Karpas-422 (cell line): ENCODE data around the gene ALG8. TPM values are rescaled to one million over a fixed set of nuclear protein-coding genes. Genes with fewer than 3 reads are reported as not detected.

Source experiments
- DNase-seq: peaks from one replicate; pipeline ENCODE4 v3.0.0-alpha.2; 2015
- H2AFZ ChIP-seq: fragments of 200-600 bp; sonication (generic); 2 replicates; pipeline ENCODE4 v1.6.1; 2014; ENCODE audit warnings: antibody characterized with exemption, low read length, mixed read lengths
- H3K27ac ChIP-seq: fragments of 200-600 bp; sonication (generic); 2 replicates; pipeline ENCODE4 v1.5.1; 2014; ENCODE audit warnings: mild to moderate bottlenecking, low read length, moderate library complexity
- H3K27me3 ChIP-seq: fragments of 200-600 bp; sonication (generic); 2 replicates; pipeline ENCODE4 v1.6.1; 2014; ENCODE audit warnings: low read length, mixed read lengths
- H3K36me3 ChIP-seq: fragments of 200-600 bp; sonication (generic); 2 replicates; pipeline ENCODE4 v1.6.1; 2014; ENCODE audit warnings: low read length, mixed read lengths; ENCODE audit not compliant: insufficient read depth
- H3K4me1 ChIP-seq: fragments of 200-600 bp; sonication (generic); 2 replicates; pipeline ENCODE4 v1.6.1; 2014; ENCODE audit warnings: mild to moderate bottlenecking, low read length, mixed read lengths
- H3K4me2 ChIP-seq: fragments of 200-600 bp; sonication (generic); 2 replicates; pipeline ENCODE4 v1.6.1; 2014; ENCODE audit warnings: low read length, low read depth, mild to moderate bottlenecking; ENCODE audit not compliant: poor library complexity, severe bottlenecking
- H3K4me3 ChIP-seq: fragments of 200-600 bp; sonication (generic); 2 replicates; pipeline ENCODE4 v1.5.1; 2014; ENCODE audit warnings: mild to moderate bottlenecking, antibody characterized with exemption, low read length, mixed read lengths
- H3K79me2 ChIP-seq: fragments of 200-600 bp; sonication (generic); 2 replicates; pipeline ENCODE4 v1.6.1; 2014; ENCODE audit warnings: mild to moderate bottlenecking, low read length, mixed read lengths
- H3K9ac ChIP-seq: fragments of 200-600 bp; sonication (generic); 2 replicates; pipeline ENCODE4 v1.6.0; 2014; ENCODE audit warnings: low read length
- H3K9me2 ChIP-seq: fragments of 200-600 bp; sonication (generic), shearing (Covaris generic); replicated peaks from 2 replicates; pipeline ENCODE4 v1.6.0; 2014; ENCODE audit warnings: mild to moderate bottlenecking, low read length, moderate library complexity; ENCODE audit not compliant: insufficient read depth
- H3K9me3 ChIP-seq: fragments of 300-700, 200-600 bp; sonication (generic); 2 replicates; pipeline ENCODE4 v1.6.1; 2014; ENCODE audit warnings: low read length, mixed read lengths
- H4K20me1 ChIP-seq: fragments of 200-600 bp; sonication (generic); 2 replicates; pipeline ENCODE4 v1.6.1; 2014; ENCODE audit warnings: mild to moderate bottlenecking, antibody characterized with exemption, low read length, low read depth; ENCODE audit not compliant: insufficient read depth
- total RNA-seq: library from RNA; depleted of rRNA; stranded (reverse); fragments of >200 nt; shearing (Covaris generic); gene quantifications from 2 replicates; pipeline ENCODE4 v1.2.3, GENCODE V29; 2014; ENCODE audit warnings: low replicate concordance

ALG8 gene
- total RNA-seq, 1 experiment from 2014 or later: 71.0 TPM

DNA sequence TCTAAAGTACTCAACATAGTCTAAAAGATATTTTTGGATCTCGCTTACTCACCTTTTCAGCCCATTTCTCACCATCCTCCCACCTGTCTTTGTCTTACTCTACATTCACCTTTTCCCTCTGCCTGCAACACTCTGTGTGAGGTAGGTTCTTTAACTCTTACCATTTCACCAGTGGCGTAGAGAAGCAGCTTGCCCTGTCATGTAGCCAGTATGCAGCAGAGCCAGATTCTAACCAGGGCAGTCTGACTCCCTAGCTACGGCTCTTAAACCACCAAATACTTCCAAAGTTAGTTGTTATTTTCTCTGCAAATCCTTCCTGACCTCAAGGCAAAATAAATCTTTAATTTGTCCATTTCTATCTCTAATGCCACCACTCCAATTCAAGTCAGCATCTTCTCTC, 7.5 kb downstream of the ALG8 start:
- Histone ChIP-seq H3K9me2 (no peaks in the 10 kb centered on the region), H3K9ac (no peak overlapping the region), H3K79me2 (peaks cover 53% of the 10 kb centered on the region), H3K9me3 (no peaks in the 10 kb centered on the region), H3K36me3 (peaks cover 3% of the 10 kb centered on the region; the same call in 1 of the 2 replicates), H3K27me3 (no peaks in the 10 kb centered on the region), H4K20me1 (no peaks in the 10 kb centered on the region), H3K27ac (no peak overlapping the region), H2AFZ (no peak overlapping the region), H3K4me3 (no peak overlapping the region), H3K4me2 (no peak overlapping the region), H3K4me1 (no peaks in the 10 kb centered on the region)
- DNase-seq: no peak

DNA sequence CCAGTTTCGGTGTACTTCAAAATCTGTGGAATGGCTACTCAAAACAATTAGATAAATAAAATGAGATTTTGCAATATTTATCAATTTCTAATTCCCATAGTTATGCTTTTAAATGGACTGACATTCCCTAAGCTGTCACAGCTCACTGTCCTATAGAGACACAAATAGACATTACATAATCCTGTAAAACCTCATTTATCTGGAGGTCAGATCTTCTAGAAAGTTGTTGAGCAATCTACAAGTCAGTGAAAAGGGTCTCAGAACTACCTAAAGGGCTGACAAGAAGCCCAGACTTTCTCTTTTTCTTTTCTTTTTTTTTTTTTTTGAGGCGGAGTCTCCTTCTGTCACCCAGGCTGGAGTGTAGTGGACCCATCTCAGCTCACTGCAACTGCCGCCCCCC, 12.0 kb downstream of the ALG8 start:
- Histone ChIP-seq H3K9me3 (no peaks in the 10 kb centered on the region), H3K79me2 (peaks cover 26% of the 10 kb centered on the region), H3K4me3 (no peak overlapping the region), H3K27me3 (no peaks in the 10 kb centered on the region), H2AFZ (no peak overlapping the region), H3K36me3 (peaks cover 8% of the 10 kb centered on the region), H3K9ac (no peak overlapping the region), H3K4me1 (no peaks in the 10 kb centered on the region), H3K27ac (no peak overlapping the region), H3K4me2 (no peak overlapping the region), H4K20me1 (no peaks in the 10 kb centered on the region), H3K9me2 (no peaks in the 10 kb centered on the region)
- no peak for DNase-seq

DNA sequence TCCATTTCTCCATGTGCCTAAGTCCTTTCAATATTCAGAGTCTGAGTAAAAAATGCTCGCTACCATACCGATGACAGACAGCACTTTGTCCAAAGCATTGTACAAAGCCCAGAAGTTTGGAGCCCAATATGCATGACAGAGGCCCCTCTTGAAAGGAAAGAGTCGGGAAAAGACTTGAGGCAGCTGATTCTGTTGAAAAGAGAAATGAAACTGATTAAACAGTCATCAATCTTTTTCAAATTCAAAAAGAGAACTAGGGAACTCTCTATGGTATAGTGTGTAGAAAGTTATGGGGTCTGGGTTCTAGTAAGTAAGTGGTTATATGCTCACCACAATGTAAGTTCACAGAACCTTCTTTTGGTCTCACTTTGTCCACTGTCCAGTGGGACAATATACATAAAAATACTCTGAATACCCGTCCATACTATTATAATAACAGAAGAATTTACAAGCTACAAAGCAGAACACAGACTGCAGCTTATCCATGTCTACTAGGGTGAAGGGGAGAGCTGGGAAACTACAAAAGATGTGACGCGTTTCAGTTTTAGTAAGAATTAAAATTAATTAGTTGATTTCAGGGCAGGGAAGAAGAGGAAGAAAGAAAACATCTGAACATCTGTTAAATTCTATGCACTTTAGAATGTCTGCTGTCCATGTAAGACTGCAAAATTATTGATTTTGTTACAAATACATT, 26.7 kb downstream of the ALG8 start:
- Histone ChIP-seq H4K20me1 (no peaks in the 10 kb centered on the region), H3K4me2 (no peak overlapping the region), H3K36me3 (peaks cover 40% of the 10 kb centered on the region), H3K4me1 (peaks cover 11% of the 10 kb centered on the region), H3K4me3 (no peak overlapping the region), H3K27me3 (no peaks in the 10 kb centered on the region), H2AFZ (no peak overlapping the region), H3K9ac (no peak overlapping the region), H3K79me2 (no peaks in the 10 kb centered on the region), H3K9me3 (no peaks in the 10 kb centered on the region), H3K27ac (peak overlapping the region; percentile 8; the same call in 1 of the 2 replicates), H3K9me2 (no peaks in the 10 kb centered on the region)
- no peak for DNase-seq

DNA sequence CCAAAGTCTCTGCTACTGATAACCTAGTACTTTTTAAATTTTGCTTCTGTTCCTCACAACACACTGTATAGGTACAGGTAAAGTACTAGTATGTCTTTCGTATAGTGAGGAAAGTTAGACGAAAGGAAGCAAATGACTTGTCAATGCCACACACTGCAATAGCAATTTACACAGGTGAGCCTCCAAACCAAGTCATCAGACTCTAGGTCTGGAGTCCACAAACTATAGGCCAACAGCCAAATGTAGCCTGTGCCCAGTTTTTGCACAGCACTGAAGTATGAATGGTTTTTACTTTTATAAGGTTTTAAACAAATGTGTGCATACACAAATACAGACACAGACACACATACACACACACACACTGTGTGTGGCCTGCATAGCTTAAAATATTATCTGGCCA, 28.1 kb downstream of the ALG8 start:
- no peaks in the 10 kb centered on the region for H3K9me2 ChIP-seq
- no peak overlapping the region for H3K4me2 ChIP-seq
- no peaks in the 10 kb centered on the region for H4K20me1 ChIP-seq
- H2AFZ ChIP-seq: no peak overlapping the region
- H3K79me2 ChIP-seq: no peaks in the 10 kb centered on the region
- H3K27ac ChIP-seq: no peak overlapping the region
- H3K36me3 ChIP-seq: peaks cover 44% of the 10 kb centered on the region
- H3K4me3 ChIP-seq: no peak overlapping the region
- H3K9me3 ChIP-seq: no peaks in the 10 kb centered on the region
- H3K4me1 ChIP-seq: peaks cover 11% of the 10 kb centered on the region
- no peak overlapping the region for H3K9ac ChIP-seq
- H3K27me3 ChIP-seq: no peaks in the 10 kb centered on the region
- DNase-seq: no peak

DNA sequence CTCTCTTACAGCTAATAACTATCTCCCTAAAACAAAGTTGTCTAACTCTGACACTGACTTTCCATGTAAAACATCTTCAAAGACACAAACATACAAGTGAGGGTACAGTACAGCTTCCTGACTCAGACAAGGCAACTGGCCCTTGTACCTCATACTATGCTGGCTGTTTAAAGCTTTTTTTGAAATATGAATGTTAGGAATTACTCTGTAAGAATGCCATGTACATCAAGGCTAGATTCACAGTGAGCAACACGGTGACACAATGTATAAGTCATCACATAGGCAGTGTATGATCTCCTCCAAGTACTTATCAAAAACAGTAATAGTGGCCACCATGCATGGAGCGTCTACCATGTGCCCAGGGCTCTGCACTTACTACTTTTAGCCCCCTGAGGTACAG, 28.6 kb downstream of the ALG8 start:
- DNase-seq: no peak
- Histone ChIP-seq H2AFZ (no peak overlapping the region), H3K4me2 (no peak overlapping the region), H3K79me2 (no peaks in the 10 kb centered on the region), H3K9ac (no peak overlapping the region), H3K4me3 (no peak overlapping the region), H3K36me3 (peaks cover 44% of the 10 kb centered on the region), H4K20me1 (no peaks in the 10 kb centered on the region), H3K9me3 (no peaks in the 10 kb centered on the region), H3K27ac (no peak overlapping the region), H3K9me2 (no peaks in the 10 kb centered on the region), H3K27me3 (no peaks in the 10 kb centered on the region), H3K4me1 (peaks cover 11% of the 10 kb centered on the region)

DNA sequence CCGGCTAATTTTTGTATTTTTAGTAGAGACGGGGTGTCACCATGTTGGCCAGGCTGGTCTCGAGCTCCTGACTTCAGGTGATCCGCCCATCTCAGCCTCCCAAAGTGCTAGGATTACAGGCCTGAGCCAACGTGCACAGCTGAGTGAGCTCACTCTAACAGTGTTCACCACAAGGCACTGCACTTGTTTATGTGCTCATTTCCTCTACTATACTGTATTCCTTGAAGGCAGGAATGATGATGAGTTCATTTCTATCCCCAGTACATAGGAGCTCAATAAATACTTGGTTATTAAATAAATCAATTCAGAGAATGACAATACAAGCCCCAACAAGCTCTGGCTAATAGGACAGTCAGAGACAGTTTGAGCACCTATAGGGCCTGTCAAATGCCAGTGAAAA, 29.1 kb downstream of the ALG8 start:
- no peaks in the 10 kb centered on the region for H3K27me3 ChIP-seq
- H3K4me1 ChIP-seq: peaks cover 11% of the 10 kb centered on the region
- H3K4me3 ChIP-seq: no peak overlapping the region
- H3K4me2 ChIP-seq: no peak overlapping the region
- H3K9me3 ChIP-seq: no peaks in the 10 kb centered on the region
- H3K27ac ChIP-seq: no peak overlapping the region
- H2AFZ ChIP-seq: no peak overlapping the region
- H3K36me3 ChIP-seq: peaks cover 40% of the 10 kb centered on the region
- no peak for DNase-seq
- no peak overlapping the region for H3K9ac ChIP-seq
- H3K9me2 ChIP-seq: no peaks in the 10 kb centered on the region
- H3K79me2 ChIP-seq: no peaks in the 10 kb centered on the region
- H4K20me1 ChIP-seq: no peaks in the 10 kb centered on the region

DNA sequence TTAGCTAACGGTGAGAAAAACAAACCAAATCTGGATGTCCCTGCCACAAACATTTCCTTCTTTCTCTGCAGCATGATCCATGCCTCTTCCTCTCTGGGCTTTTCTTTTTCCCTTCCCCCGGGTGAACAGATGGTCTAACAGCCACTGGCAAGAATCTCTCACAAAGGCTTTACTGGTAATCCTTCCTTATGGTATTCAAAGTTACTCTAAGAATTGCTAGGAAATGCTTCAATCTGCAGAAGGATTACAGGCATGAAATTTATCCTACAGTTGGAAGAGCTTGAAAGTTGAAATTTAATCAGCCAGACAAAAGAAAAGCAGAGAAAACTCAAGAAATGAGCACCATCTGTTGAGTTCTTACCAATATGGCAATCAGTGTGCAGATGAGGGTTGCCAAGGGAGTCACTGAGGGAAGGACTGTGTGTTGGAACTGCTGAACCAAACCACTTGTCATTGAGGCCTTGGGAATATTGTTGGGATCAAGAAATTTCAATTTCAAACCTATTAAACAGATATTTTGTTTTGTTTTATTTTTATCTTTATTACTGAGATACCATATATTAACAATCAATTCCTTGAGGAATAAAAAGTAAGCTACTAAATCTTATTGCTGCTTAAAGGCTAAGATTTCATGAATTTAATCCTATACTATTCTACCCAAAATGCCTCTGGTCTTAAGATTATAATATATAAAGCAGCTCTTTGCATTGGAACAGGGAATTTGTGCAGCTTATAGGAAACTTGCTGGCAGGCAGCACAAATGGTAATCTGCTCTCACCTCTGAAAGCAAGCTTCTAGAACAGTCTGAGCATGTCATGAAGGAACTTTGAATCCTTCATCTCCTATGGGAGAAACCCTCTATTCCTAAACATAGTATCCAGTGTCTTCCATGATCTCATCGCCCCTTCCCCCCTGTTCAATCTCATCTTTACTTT, 30.1 kb downstream of the ALG8 start:
- Histone ChIP-seq H3K27ac (no peak overlapping the region), H3K9me3 (no peaks in the 10 kb centered on the region), H3K36me3 (peaks cover 39% of the 10 kb centered on the region), H2AFZ (no peak overlapping the region), H3K27me3 (no peaks in the 10 kb centered on the region), H3K4me2 (no peak overlapping the region), H3K4me1 (peaks cover 11% of the 10 kb centered on the region), H3K9me2 (no peaks in the 10 kb centered on the region), H3K4me3 (no peak overlapping the region), H3K9ac (no peak overlapping the region), H3K79me2 (no peaks in the 10 kb centered on the region), H4K20me1 (no peaks in the 10 kb centered on the region)
- DNase-seq: no peak

DNA sequence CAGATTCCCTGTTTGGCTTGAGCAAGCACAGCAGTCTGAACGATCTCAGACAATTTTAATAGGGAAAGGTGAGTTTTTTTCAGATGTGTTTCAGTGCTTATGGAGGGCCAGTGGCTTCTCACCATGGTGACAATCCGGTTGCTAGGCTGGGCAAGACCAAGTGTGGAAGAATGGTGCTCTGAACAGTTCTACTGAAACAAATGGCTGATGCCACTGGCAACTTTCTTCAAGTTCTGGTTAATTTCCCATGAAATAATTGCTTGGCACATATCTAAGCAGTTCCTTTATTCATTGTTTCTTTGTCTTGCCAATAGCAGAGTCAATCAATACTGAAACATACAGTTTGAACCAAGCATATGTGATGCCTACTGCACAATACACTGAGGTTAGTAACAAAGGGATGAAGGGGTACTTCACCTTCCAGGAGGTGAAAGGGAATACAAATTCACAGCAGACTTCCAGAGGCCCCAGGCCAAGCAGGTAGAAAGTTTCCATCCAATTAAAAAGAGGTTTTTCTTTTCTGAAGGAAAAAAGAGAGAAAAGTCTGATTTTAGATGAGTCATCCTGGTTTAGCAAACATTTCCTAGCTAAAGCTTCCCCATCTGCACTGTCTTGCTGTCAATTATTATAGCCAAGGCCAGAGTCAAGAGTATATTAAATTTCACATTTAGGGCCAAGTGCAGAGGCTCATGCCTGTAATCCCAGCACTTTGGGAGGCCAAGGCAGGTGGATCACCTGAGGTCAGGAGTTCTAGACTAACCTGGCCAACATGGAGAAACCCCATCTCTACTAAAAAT, 38.6 kb downstream of the ALG8 start:
- H3K9me2 ChIP-seq: no peaks in the 10 kb centered on the region
- H3K4me3 ChIP-seq: no peak overlapping the region
- H3K27ac ChIP-seq: no peak overlapping the region
- H3K9ac ChIP-seq: no peak overlapping the region
- no peaks in the 10 kb centered on the region for H4K20me1 ChIP-seq
- H2AFZ ChIP-seq: no peak overlapping the region
- H3K9me3 ChIP-seq: no peaks in the 10 kb centered on the region
- H3K79me2 ChIP-seq: no peaks in the 10 kb centered on the region
- no peak overlapping the region for H3K4me2 ChIP-seq
- no peaks in the 10 kb centered on the region for H3K4me1 ChIP-seq
- no peaks in the 10 kb centered on the region for H3K27me3 ChIP-seq
- peaks cover 31% of the 10 kb centered on the region for H3K36me3 ChIP-seq
- no peak for DNase-seq
